ENCODE results near the gene PCDH9.

The PCDH9 gene

DNA sequence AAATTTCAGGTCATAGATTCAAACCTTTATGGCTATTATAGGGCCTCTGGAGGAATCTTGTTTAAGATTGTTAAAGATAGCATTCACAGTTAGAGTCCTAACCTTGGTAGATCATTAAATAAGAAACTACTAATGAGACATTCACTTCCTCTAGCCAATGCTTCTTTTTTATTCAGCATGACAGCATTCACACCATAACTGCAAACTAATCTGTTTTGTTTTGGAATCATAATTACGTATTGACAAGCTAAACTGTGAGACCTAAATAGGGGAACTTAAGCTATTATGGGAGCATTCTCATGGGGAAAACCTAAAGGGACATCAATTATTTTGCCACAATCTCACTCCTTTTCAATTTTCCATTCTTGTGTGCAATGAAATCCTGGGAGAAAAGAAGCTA lies 653.8 kb downstream of the PCDH9 start:
- no peaks in the 10 kb centered on the region for H3K27me3 ChIP-seq (ENCODE audit: insufficient read depth, low read length, poor library complexity)
- WGBS (ENCODE audit: extremely low coverage, insufficient coverage, low lambda C conversion rate) = no CpG with 5 or more reads among the region's 1 CpG
- DNase-seq = no peak
- H2AK5ac ChIP-seq (ENCODE audit: low read length) = no peak overlapping the region
- H3K4me3 ChIP-seq (ENCODE audit: low read length) = no peak overlapping the region
- no peak overlapping the region for H3K23ac ChIP-seq (ENCODE audit: low read length)
- no peak overlapping the region for H4K5ac ChIP-seq (ENCODE audit: low read length)
- no peaks in the 10 kb centered on the region for H3K79me1 ChIP-seq (ENCODE audit: low read length)
- H3K4ac ChIP-seq (ENCODE audit: low read depth, low read length) = no peak overlapping the region
- no peak overlapping the region for H3K18ac ChIP-seq (ENCODE audit: low read length)
- H3K27ac ChIP-seq (ENCODE audit: low read depth, low read length) = no peak overlapping the region
- no peaks in the 10 kb centered on the region for H3K79me2 ChIP-seq (ENCODE audit: control insufficient read depth, insufficient read depth, low read length)
- no peak overlapping the region for H2BK5ac ChIP-seq (ENCODE audit: low read length)
- H2BK120ac ChIP-seq (ENCODE audit: low read depth, low read length) = no peak overlapping the region
- H3K56ac ChIP-seq (ENCODE audit: low read length) = no peak overlapping the region
- H2BK15ac ChIP-seq (replicated peaks; ENCODE audit: low read depth) = no peak overlapping the region
- H3K4me2 ChIP-seq (ENCODE audit: low read length) = no peak overlapping the region
- H3K4me1 ChIP-seq (ENCODE audit: control insufficient read depth, low read depth, low read length) = no peaks in the 10 kb centered on the region
- no peak overlapping the region for H3K9ac ChIP-seq (ENCODE audit: low read length)
- H4K8ac ChIP-seq (ENCODE audit: low read depth, low read length) = no peak overlapping the region
- no peaks in the 10 kb centered on the region for H3K36me3 ChIP-seq (ENCODE audit: control insufficient read depth, insufficient read depth, low read length)

DNA sequence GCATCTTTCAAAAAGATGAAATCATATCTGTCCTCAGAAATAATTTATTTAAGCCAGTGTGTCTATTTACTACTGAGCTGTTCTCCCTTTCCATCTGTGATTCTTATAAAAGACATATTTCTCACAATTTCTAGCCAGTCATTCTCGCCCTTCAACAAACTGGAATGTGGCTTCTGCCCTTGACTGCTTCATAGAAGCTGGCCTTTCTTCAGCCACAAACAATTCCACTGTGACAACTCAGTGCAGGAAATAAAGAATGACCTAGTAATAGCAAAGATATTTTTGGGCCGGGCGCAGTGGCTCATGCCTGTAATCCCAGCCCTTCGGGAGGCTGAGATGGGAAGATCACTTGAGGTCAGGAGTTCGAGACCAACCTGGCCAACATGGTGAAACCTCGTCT lies 655.5 kb downstream of the PCDH9 start:
- Histone ChIP-seq H3K4ac (ENCODE audit: low read depth, low read length) (no peak overlapping the region), H2BK15ac (replicated peaks; ENCODE audit: low read depth) (no peak overlapping the region), H3K79me2 (ENCODE audit: control insufficient read depth, insufficient read depth, low read length) (no peaks in the 10 kb centered on the region), H4K8ac (ENCODE audit: low read depth, low read length) (no peak overlapping the region), H3K79me1 (ENCODE audit: low read length) (no peaks in the 10 kb centered on the region), H3K36me3 (ENCODE audit: control insufficient read depth, insufficient read depth, low read length) (no peaks in the 10 kb centered on the region), H3K23ac (ENCODE audit: low read length) (no peak overlapping the region), H3K4me3 (ENCODE audit: low read length) (no peak overlapping the region), H3K4me2 (ENCODE audit: low read length) (no peak overlapping the region), H3K18ac (ENCODE audit: low read length) (no peak overlapping the region), H2BK120ac (ENCODE audit: low read depth, low read length) (no peak overlapping the region), H3K27ac (ENCODE audit: low read depth, low read length) (no peak overlapping the region), H3K56ac (ENCODE audit: low read length) (no peak overlapping the region), H4K5ac (ENCODE audit: low read length) (no peak overlapping the region), H3K9ac (ENCODE audit: low read length) (no peak overlapping the region), H2BK5ac (ENCODE audit: low read length) (no peak overlapping the region), H3K4me1 (ENCODE audit: control insufficient read depth, low read depth, low read length) (no peaks in the 10 kb centered on the region), H2AK5ac (ENCODE audit: low read length) (no peak overlapping the region), H3K27me3 (ENCODE audit: insufficient read depth, low read length, poor library complexity) (no peaks in the 10 kb centered on the region)
- no peak for DNase-seq
- WGBS (ENCODE audit: extremely low coverage, insufficient coverage, low lambda C conversion rate) = no CpG with 5 or more reads among the region's 6 CpGs

DNA sequence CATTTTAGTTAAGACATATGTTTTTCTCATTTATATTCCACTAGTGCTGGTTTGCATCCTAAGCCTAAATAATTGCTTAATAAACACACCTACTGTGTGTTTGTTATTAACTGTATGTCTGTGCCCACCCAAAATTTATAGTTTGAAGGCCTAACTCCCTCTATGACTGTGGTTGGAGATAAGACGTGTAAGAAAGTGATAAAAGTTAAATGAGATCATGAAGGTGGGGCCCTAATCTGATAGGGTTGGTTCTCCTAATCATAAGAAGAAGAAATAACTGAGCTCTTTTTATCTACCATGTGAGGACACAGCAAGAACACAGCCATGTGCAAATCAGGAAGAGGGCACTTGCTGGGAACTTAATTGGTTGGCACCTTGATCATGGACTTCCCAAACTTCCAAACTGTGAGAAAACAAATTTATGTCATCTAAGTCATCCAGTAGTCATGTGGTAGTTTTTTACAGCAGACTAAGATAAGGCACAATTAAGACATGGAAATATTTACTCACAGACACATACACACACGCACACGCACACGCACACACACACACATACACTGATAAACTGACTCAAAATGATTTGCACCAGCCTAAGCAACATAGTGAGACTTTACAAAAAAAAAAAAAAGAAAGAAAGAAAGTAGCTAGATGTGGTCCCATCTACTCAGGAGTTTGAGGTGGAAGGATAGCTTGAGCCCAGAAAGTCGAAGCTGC lies 662.1 kb downstream of the PCDH9 start:
- WGBS (ENCODE audit: extremely low coverage, insufficient coverage, low lambda C conversion rate) = no CpG with 5 or more reads among the region's 5 CpGs

DNA sequence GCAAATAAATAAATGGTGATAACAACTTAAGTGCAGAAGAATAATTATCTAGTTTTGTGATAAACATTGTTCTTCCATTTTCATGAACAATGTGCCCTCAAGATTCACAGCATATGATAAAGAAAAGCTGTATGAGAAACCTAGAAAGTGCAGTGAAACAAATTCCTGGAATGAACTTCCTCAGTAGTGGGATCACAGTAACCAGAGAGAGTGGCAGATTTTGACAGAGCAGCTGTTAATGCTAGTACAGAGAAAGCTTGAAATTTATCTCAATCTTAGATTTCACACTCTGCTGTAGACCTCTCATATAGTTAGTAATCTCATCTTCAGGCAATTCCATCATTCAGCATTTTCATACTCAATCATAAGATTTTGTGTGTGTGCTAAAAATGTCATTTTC lies 664.9 kb downstream of the PCDH9 start:
- no peak for DNase-seq
- Histone ChIP-seq H3K4me3 (ENCODE audit: low read length) (no peak overlapping the region), H4K5ac (ENCODE audit: low read length) (no peak overlapping the region), H3K36me3 (ENCODE audit: control insufficient read depth, insufficient read depth, low read length) (no peaks in the 10 kb centered on the region), H3K79me1 (ENCODE audit: low read length) (no peaks in the 10 kb centered on the region), H3K27me3 (ENCODE audit: insufficient read depth, low read length, poor library complexity) (no peaks in the 10 kb centered on the region), H3K4ac (ENCODE audit: low read depth, low read length) (no peak overlapping the region), H3K23ac (ENCODE audit: low read length) (no peak overlapping the region), H3K18ac (ENCODE audit: low read length) (no peak overlapping the region), H3K56ac (ENCODE audit: low read length) (no peak overlapping the region), H3K4me2 (ENCODE audit: low read length) (no peak overlapping the region), H4K8ac (ENCODE audit: low read depth, low read length) (no peak overlapping the region), H3K27ac (ENCODE audit: low read depth, low read length) (no peak overlapping the region), H2BK15ac (replicated peaks; ENCODE audit: low read depth) (no peak overlapping the region), H2AK5ac (ENCODE audit: low read length) (no peak overlapping the region), H2BK120ac (ENCODE audit: low read depth, low read length) (no peak overlapping the region), H3K4me1 (ENCODE audit: control insufficient read depth, low read depth, low read length) (no peaks in the 10 kb centered on the region), H3K9ac (ENCODE audit: low read length) (no peak overlapping the region), H3K79me2 (ENCODE audit: control insufficient read depth, insufficient read depth, low read length) (no peaks in the 10 kb centered on the region), H2BK5ac (ENCODE audit: low read length) (no peak overlapping the region)

More for the DNA sequence above, 662.1 kb downstream of the PCDH9 start:
- peak; percentile 37 for DNase-seq
- Histone ChIP-seq H3K79me1 (ENCODE audit: low read length) (no peaks in the 10 kb centered on the region), H2BK120ac (ENCODE audit: low read depth, low read length) (no peak overlapping the region), H3K56ac (ENCODE audit: low read length) (no peak overlapping the region), H3K4me1 (ENCODE audit: control insufficient read depth, low read depth, low read length) (no peaks in the 10 kb centered on the region), H3K9ac (ENCODE audit: low read length) (no peak overlapping the region), H3K4ac (ENCODE audit: low read depth, low read length) (no peak overlapping the region), H3K23ac (ENCODE audit: low read length) (no peak overlapping the region), H2BK5ac (ENCODE audit: low read length) (no peak overlapping the region), H2AK5ac (ENCODE audit: low read length) (no peak overlapping the region), H3K27me3 (ENCODE audit: insufficient read depth, low read length, poor library complexity) (no peaks in the 10 kb centered on the region), H3K4me3 (ENCODE audit: low read length) (no peak overlapping the region), H3K27ac (ENCODE audit: low read depth, low read length) (no peak overlapping the region), H3K36me3 (ENCODE audit: control insufficient read depth, insufficient read depth, low read length) (no peaks in the 10 kb centered on the region), H4K8ac (ENCODE audit: low read depth, low read length) (no peak overlapping the region), H4K5ac (ENCODE audit: low read length) (no peak overlapping the region), H3K4me2 (ENCODE audit: low read length) (no peak overlapping the region), H3K18ac (ENCODE audit: low read length) (no peak overlapping the region), H2BK15ac (replicated peaks; ENCODE audit: low read depth) (no peak overlapping the region), H3K79me2 (ENCODE audit: control insufficient read depth, insufficient read depth, low read length) (no peaks in the 10 kb centered on the region)

DNA sequence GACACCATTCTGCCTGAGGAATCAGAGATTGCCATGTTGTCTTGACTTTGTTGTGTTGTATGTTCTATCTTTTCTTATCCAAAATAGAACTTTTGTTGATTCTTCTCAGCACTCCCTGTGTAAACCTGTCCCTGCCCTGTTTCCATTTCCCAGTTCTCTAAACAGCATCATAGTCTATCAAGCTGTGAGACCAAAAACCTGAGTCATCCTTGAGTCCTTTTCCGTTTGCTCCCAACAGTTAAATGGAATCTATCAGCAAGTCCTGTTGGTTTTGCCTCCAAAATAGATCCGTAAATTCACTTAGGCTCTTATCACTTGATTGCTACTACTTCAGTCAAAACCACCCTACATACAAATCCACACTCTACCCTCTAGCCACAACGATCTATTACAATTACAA lies 667.1 kb downstream of the PCDH9 start:
- Histone ChIP-seq H2AK5ac (ENCODE audit: low read length) (no peak overlapping the region), H4K5ac (ENCODE audit: low read length) (no peak overlapping the region), H3K18ac (ENCODE audit: low read length) (peak overlapping the region; percentile 60), H3K4ac (ENCODE audit: low read depth, low read length) (no peak overlapping the region), H3K56ac (ENCODE audit: low read length) (no peak overlapping the region), H3K4me3 (ENCODE audit: low read length) (no peak overlapping the region), H2BK15ac (replicated peaks; ENCODE audit: low read depth) (no peak overlapping the region), H4K8ac (ENCODE audit: low read depth, low read length) (no peak overlapping the region), H3K23ac (ENCODE audit: low read length) (no peak overlapping the region), H3K79me2 (ENCODE audit: control insufficient read depth, insufficient read depth, low read length) (no peaks in the 10 kb centered on the region), H3K27me3 (ENCODE audit: insufficient read depth, low read length, poor library complexity) (no peaks in the 10 kb centered on the region), H3K9ac (ENCODE audit: low read length) (no peak overlapping the region), H3K36me3 (ENCODE audit: control insufficient read depth, insufficient read depth, low read length) (no peaks in the 10 kb centered on the region), H3K4me2 (ENCODE audit: low read length) (no peak overlapping the region), H3K27ac (ENCODE audit: low read depth, low read length) (no peak overlapping the region), H3K4me1 (ENCODE audit: control insufficient read depth, low read depth, low read length) (no peaks in the 10 kb centered on the region), H2BK5ac (ENCODE audit: low read length) (no peak overlapping the region), H3K79me1 (ENCODE audit: low read length) (no peaks in the 10 kb centered on the region), H2BK120ac (ENCODE audit: low read depth, low read length) (no peak overlapping the region)
- peak; percentile 40 for DNase-seq
- 100% methylated on average over 1 of the region's 3 CpGs for WGBS (ENCODE audit: extremely low coverage, insufficient coverage, low lambda C conversion rate)

DNA sequence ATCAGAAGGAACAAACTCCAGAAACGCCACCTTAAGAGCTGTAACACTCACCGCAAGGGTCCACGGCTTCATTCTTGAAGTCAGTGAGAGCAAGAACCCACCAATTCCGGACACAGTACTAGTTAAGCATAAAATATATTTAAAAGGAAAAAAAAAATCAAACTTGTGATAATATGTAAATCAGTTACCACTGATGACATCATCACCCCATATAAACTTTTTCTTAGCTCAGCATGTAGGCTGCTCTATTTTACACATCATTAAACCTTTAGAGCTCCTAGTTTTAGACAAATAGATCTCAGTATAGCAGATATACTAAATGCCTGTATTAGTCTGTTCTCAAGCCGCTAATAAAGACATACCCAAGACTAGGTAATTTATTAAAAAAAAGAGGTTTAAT lies 668.1 kb downstream of the PCDH9 start:
- H2BK120ac ChIP-seq (ENCODE audit: low read depth, low read length) = no peak overlapping the region
- no peak overlapping the region for H3K23ac ChIP-seq (ENCODE audit: low read length)
- no peak overlapping the region for H3K4ac ChIP-seq (ENCODE audit: low read depth, low read length)
- H3K79me2 ChIP-seq (ENCODE audit: control insufficient read depth, insufficient read depth, low read length) = no peaks in the 10 kb centered on the region
- no peaks in the 10 kb centered on the region for H3K36me3 ChIP-seq (ENCODE audit: control insufficient read depth, insufficient read depth, low read length)
- no peak overlapping the region for H2AK5ac ChIP-seq (ENCODE audit: low read length)
- no peak overlapping the region for H3K27ac ChIP-seq (ENCODE audit: low read depth, low read length)
- H3K4me1 ChIP-seq (ENCODE audit: control insufficient read depth, low read depth, low read length) = no peaks in the 10 kb centered on the region
- no peak overlapping the region for H3K56ac ChIP-seq (ENCODE audit: low read length)
- H3K4me2 ChIP-seq (ENCODE audit: low read length) = no peak overlapping the region
- no peak overlapping the region for H4K5ac ChIP-seq (ENCODE audit: low read length)
- no peak overlapping the region for H3K4me3 ChIP-seq (ENCODE audit: low read length)
- no peak overlapping the region for H4K8ac ChIP-seq (ENCODE audit: low read depth, low read length)
- H2BK5ac ChIP-seq (ENCODE audit: low read length) = no peak overlapping the region
- no peak overlapping the region for H2BK15ac ChIP-seq (replicated peaks; ENCODE audit: low read depth)
- no peaks in the 10 kb centered on the region for H3K79me1 ChIP-seq (ENCODE audit: low read length)
- WGBS (ENCODE audit: extremely low coverage, insufficient coverage, low lambda C conversion rate) = no CpG with 5 or more reads among the region's 5 CpGs
- no peak for DNase-seq
- H3K18ac ChIP-seq (ENCODE audit: low read length) = no peak overlapping the region
- H3K9ac ChIP-seq (ENCODE audit: low read length) = no peak overlapping the region
- H3K27me3 ChIP-seq (ENCODE audit: insufficient read depth, low read length, poor library complexity) = no peaks in the 10 kb centered on the region
